Measurements from ENCODE around the gene ZNF154. TPM values are rescaled to one million over a fixed set of nuclear protein-coding genes. Genes with fewer than 3 reads are reported as not detected.
"Not testable (repeated sequence)": the region's sequence is repeated elsewhere in the genome, so short reads cannot be mapped to it uniquely, and the experiment has no call there.

ZNF154 gene
- total RNA-seq, 1 donor from 2014 or later: 39.0 TPM

GRCh38 chr19:57747472-57747807 lies 38.4 kb upstream of the ZNF154 start:
- no peak for DNase-seq (ENCODE audit: low spot score, unreplicated experiment)
- Mint-ChIP-seq H3K27ac (peak overlapping the region; percentile 98), H3K4me3 (ENCODE audit: low read depth) (peak overlapping the region; percentile 98), H3K9me3 (ENCODE audit: low read depth) (peaks cover 23% of the 10 kb centered on the region), H3K36me3 (ENCODE audit: insufficient read depth) (peaks cover 47% of the 10 kb centered on the region), H3K4me1 (ENCODE audit: low read depth) (peaks cover 16% of the 10 kb centered on the region), H3K27me3 (no peaks in the 10 kb centered on the region)
- TF ChIP-seq, protein P1, sequence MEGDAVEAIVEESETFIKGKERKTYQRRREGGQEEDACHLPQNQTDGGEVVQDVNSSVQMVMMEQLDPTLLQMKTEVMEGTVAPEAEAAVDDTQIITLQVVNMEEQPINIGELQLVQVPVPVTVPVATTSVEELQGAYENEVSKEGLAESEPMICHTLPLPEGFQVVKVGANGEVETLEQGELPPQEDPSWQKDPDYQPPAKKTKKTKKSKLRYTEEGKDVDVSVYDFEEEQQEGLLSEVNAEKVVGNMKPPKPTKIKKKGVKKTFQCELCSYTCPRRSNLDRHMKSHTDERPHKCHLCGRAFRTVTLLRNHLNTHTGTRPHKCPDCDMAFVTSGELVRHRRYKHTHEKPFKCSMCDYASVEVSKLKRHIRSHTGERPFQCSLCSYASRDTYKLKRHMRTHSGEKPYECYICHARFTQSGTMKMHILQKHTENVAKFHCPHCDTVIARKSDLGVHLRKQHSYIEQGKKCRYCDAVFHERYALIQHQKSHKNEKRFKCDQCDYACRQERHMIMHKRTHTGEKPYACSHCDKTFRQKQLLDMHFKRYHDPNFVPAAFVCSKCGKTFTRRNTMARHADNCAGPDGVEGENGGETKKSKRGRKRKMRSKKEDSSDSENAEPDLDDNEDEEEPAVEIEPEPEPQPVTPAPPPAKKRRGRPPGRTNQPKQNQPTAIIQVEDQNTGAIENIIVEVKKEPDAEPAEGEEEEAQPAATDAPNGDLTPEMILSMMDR (IDR thresholded peaks at IDR 0.05; ENCODE audit: unreplicated experiment): no peak

DNA sequence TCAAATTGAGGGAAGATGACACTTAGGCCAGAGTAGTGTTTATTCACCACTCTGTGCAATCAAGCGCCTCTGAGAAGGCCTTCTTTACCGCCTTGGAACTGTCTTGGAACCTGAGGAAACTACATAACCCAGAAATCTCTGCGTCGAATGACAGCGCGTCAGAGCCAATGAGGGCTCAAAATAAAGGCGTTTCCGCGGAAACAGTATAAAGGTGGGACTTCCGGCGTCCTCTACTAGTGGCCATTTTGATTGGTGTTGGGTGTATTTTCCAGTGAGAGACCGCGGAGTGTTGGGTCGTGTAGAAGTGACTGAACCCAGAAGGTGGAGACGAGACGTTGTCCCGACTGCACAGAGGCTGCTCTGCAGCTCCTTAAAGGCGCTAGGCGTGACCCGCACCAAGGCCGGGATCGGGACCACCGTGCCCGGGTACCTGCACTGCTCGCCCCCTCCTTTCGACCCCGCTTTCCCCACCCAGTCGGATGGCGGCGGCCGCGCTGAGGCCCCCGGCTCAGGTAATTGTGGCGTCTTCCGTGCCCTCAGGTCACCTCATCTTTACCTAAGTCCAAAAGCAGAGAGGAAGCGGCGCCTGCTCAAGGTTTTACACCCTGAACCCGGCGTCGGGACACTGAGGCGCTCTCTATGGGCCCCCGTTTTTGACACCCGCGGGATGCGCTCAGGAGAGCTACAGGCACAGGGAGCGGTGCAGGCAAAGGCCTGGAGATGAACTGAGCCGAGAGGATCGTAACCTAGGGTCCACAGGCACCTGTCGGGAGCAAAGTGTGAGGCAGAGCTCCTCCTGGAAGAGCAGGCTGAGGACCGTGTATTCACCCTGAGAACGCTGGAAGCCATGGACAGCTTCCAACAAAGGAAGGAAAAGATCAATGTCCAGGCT lies 37.8 kb upstream of the ZNF154 start, which contains the start of gene ZNF776:
TSS of gene ZNF776 (plus strand) at position 236 of the 892 bp plus-strand sequence. CDS start at position 480, 244 bp downstream.
- TF ChIP-seq, protein P1 (IDR thresholded peaks at IDR 0.05; ENCODE audit: unreplicated experiment): no peak
- Mint-ChIP-seq H3K9me3 (ENCODE audit: low read depth) (peaks cover 20% of the 10 kb centered on the region), H3K4me3 (ENCODE audit: low read depth) (peak within 1 kb of the TSS; percentile 98), H3K36me3 (ENCODE audit: insufficient read depth) (peaks cover 41% of the 10 kb centered on the region), H3K4me1 (ENCODE audit: low read depth) (peaks cover 16% of the 10 kb centered on the region), H3K27ac (peak within 1 kb of the TSS; percentile 98), H3K27me3 (no peaks in the 10 kb centered on the region)
- DNase-seq (ENCODE audit: low spot score, unreplicated experiment): peak; percentile 52

DNA sequence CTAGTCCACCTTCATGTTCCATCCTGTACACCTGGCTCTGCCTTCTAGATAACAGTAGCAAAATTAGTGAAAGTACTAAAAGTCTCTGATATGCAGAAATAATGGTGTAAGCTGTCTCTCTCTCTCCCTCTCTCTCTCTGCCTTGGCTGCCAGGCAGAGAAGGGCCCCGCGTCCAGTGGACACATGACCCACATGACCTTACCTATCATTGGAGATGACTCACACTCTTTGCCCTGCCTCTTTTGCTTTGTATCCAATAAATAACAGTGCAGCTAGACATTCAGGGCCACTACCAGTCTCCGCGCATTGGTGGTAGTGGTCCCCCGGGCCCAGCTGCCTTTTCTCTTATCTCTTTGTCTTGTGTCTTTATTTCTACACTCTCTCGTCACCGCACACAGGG lies 29.8 kb upstream of the ZNF154 start:
- H3K36me3 Mint-ChIP-seq (ENCODE audit: insufficient read depth); H3K9me3 Mint-ChIP-seq (ENCODE audit: low read depth); H3K27ac Mint-ChIP-seq; H3K27me3 Mint-ChIP-seq; DNase-seq (ENCODE audit: low spot score, unreplicated experiment); H3K4me1 Mint-ChIP-seq (ENCODE audit: low read depth): not testable (repeated sequence)
- peak overlapping the region; percentile 29 for H3K4me3 Mint-ChIP-seq (ENCODE audit: low read depth)

DNA sequence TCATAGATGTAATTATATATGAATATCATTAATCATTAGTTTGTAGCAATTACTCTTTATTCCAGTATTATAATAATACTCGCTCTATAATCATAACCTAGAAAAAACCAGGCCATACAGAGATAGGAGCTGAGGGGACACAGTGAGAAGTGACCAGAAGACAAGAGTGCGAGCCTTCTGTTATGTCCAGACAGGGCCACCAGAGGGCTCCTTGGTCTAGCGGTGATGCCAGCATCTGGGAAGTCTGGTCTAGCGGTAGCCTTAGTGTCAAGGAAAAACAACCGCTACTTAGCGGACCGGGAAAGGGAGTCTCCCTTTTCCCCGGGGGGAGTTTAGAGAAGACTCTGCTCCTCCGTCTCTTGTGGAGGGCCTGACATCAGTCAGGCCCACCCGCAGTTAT lies 29.3 kb upstream of the ZNF154 start:
- H3K36me3 Mint-ChIP-seq (ENCODE audit: insufficient read depth): not testable (repeated sequence)

GRCh38 chr19:57720878-57721277 lies 11.9 kb upstream of the ZNF154 start:
- no peak for DNase-seq (ENCODE audit: low spot score, unreplicated experiment)
- H3K9me3 Mint-ChIP-seq (ENCODE audit: low read depth): peaks cover 57% of the 10 kb centered on the region

More for the DNA sequence above, 29.3 kb upstream of the ZNF154 start:
- TF ChIP-seq, protein P1 (IDR thresholded peaks at IDR 0.05; ENCODE audit: unreplicated experiment): peak; percentile 74
- H3K27me3 Mint-ChIP-seq; H3K4me3 Mint-ChIP-seq (ENCODE audit: low read depth); H3K9me3 Mint-ChIP-seq (ENCODE audit: low read depth); H3K27ac Mint-ChIP-seq; H3K4me1 Mint-ChIP-seq (ENCODE audit: low read depth): not testable (repeated sequence)
- peak; percentile 33 for DNase-seq (ENCODE audit: low spot score, unreplicated experiment)

More at GRCh38 chr19:57720878-57721277, 11.9 kb upstream of the ZNF154 start:
- Mint-ChIP-seq H3K27me3 (no peaks in the 10 kb centered on the region), H3K36me3 (ENCODE audit: insufficient read depth) (peaks cover 75% of the 10 kb centered on the region), H3K4me1 (ENCODE audit: low read depth) (no peaks in the 10 kb centered on the region), H3K27ac (no peak overlapping the region), H3K4me3 (ENCODE audit: low read depth) (no peak overlapping the region)
- TF ChIP-seq, protein P1 (IDR thresholded peaks at IDR 0.05; ENCODE audit: unreplicated experiment): no peak

Data from progenitor cell of endocrine pancreas (in vitro differentiated cells).